Memory B cell (primary cell): ENCODE measurements around the gene COX20.
"Not testable (repeated sequence)": the region's sequence is repeated elsewhere in the genome, so short reads cannot be mapped to it uniquely, and the experiment has no call there.

Experiments
- ATAC-seq: fragments of 150-1000 bp; cut with Tn5 transposase; 2 replicates; pipeline ENCODE4 v1.10.0; 2021; ENCODE audit warnings: low read depth, mild to moderate bottlenecking, moderate library complexity
- DNase-seq, 2 donors: peaks; one replicate each; pipeline ENCODE4 v3.0.0; 2022; ENCODE audit warnings: low spot score in 2 of 2
- H3K27ac Mint-ChIP-seq: one replicate; pipeline ENCODE4 v1.8.0; 2022; ENCODE audit warnings: mild to moderate bottlenecking, moderate library complexity, mixed read lengths
- H3K27me3 Mint-ChIP-seq: one replicate; pipeline ENCODE4 v1.8.0; 2022; ENCODE audit warnings: mixed read lengths
- H3K36me3 Mint-ChIP-seq: one replicate; pipeline ENCODE4 v1.8.0; 2022; ENCODE audit warnings: mild to moderate bottlenecking, mixed read lengths
- H3K4me1 Mint-ChIP-seq: one replicate; pipeline ENCODE4 v1.8.0; 2022; ENCODE audit warnings: mixed read lengths
- H3K4me3 Mint-ChIP-seq: one replicate; pipeline ENCODE4 v1.8.0; 2022; ENCODE audit warnings: mild to moderate bottlenecking, moderate library complexity, mixed read lengths
- H3K9me3 Mint-ChIP-seq: one replicate; pipeline ENCODE4 v1.8.0; 2022; ENCODE audit warnings: mixed read lengths

Gene COX20, protein sequence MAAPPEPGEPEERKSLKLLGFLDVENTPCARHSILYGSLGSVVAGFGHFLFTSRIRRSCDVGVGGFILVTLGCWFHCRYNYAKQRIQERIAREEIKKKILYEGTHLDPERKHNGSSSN

DNA sequence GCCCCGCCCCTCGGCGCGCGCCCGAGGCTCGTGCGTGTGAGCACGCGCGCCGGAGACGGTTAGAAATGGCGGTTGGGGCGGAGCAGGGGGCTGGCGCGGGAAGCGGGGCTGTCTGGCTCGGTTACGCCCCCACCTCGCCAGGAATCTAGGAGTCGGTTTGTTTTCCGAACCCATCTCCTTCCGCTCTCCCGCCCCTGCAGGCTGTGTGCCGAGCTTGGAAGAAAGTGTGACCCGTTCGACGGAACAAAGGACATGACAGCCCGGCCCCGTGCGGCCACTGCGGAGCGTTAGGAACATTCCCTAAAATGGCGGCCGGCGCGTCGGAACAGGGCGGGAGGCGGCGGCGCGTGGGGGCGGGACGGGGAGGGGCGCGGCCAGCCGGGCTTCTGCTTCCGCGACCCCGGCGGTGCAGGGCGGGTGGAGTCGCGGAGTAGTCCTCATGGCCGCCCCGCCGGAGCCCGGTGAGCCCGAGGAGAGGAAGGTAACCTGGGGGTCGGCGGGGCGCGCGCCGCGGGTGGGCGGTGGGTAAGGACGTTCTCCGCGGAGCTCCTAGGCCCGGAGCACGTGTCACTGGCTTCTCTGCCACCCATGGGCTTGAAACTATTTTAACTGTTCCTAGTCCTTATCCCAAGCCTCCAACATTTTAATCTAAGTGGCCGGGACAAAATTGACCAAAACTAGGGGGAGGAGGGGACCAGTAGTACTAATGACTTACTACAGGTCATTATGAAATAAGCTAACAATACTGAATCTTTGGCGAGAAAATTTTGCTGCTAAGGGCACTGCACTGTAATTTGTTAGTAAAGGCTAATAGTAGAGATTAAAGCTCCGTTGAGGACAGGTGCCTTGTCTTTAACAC lies at the start of gene COX20:
TSS of gene COX20 (plus strand) at position 383 of the 859 bp plus-strand sequence. CDS start at position 440, 57 bp downstream.
- Mint-ChIP-seq H3K36me3 (peaks cover 13% of the 10 kb centered on the region), H3K4me3 (peak within 1 kb of the TSS; percentile 92), H3K27ac (peak within 1 kb of the TSS; percentile 98), H3K4me1 (peaks cover 30% of the 10 kb centered on the region), H3K27me3 (no peaks in the 10 kb centered on the region), H3K9me3 (peaks cover 1% of the 10 kb centered on the region)
- DNase-seq (peak; percentile 91 to 94), ATAC-seq (peak; percentile 65)

DNA sequence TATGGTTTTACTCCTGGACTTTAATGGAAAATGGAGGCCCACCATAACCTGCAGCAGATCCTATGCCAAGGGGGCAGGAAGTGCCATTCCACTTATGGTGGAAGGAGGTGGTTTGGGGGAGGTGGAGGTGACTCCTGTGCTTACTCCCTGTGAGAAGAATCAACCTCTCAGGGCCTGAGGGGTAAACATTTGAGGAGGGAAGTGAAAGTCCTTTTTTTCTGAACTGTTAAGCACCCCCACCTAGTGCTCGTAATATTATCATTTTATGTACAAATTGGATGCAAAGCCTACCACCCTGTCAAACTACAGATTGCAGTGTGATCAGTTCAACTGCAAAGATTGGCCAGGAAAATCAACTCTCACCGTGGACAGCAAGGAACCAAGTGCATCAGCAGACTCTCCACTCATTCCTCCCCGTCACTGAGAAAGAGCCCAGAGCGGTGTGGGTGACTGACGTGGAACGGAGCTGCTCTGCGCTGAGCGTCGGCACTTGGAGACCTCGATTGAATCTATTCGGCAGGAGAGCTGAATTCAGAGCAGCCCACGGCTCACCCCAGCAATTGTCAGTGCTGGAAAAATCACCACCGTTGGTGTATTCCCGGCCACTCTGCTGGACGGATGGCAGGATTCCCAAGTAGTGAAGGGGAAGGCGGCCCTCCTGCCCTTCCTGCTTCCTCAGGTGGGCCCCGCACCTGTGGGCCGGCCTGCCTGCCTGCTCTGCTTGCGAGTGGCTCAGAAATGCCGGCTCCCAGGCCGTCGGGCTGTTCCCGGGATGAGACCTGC lies 46.8 kb upstream of the COX20 start:
- peak; percentile 75 for ATAC-seq
- Mint-ChIP-seq H3K9me3 (no peaks in the 10 kb centered on the region), H3K4me3 (peak overlapping the region; percentile 39), H3K36me3 (no peaks in the 10 kb centered on the region), H3K27ac (no peak overlapping the region), H3K4me1 (peaks cover 2% of the 10 kb centered on the region), H3K27me3 (no peaks in the 10 kb centered on the region)
- DNase-seq, result no peak

DNA sequence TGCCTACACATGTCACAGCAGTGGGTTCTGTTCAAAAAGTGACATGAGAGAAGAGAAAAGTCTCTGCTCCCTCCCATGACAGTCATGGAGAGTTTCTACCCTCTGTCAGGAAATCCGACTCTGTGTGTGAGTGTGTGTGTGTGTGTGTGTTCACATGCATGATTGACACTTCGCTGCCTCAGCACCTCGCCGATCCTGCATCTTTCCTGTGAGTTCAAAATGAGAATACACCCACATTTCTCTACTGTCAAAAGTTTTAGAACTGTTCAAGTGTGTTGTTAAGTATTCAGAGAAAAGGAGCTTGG lies 46.2 kb upstream of the COX20 start:
- ATAC-seq (no peak), DNase-seq (no peak)
- H3K27me3 Mint-ChIP-seq, result peaks cover 2% of the 10 kb centered on the region
- H3K4me3 Mint-ChIP-seq, result no peak overlapping the region
- H3K9me3 Mint-ChIP-seq, result no peaks in the 10 kb centered on the region
- H3K36me3 Mint-ChIP-seq, result no peaks in the 10 kb centered on the region
- peaks cover 2% of the 10 kb centered on the region for H3K4me1 Mint-ChIP-seq
- H3K27ac Mint-ChIP-seq, result no peak overlapping the region

DNA sequence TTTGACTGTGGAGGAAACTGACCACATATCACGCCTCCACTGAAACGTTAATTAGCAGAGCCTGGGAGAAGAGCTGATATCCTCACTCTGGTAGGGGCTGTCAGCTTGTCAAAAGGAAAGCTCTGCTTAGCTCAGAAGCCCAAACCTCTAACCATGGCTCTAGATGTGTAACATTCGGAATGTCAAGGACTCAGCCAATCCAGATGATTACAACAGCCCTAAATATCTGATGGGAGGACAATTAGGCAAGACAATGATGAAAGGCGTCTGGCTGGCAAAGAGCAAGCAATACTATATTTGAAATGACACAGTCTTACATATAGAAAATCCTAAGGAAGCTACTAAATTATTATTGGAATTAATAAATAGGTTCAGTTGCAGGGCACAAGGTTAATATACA lies 45.7 kb upstream of the COX20 start:
- no peak for ATAC-seq
- Mint-ChIP-seq H3K4me1 (peaks cover 2% of the 10 kb centered on the region), H3K4me3 (no peak overlapping the region), H3K36me3 (no peaks in the 10 kb centered on the region), H3K27ac (no peak overlapping the region), H3K9me3 (no peaks in the 10 kb centered on the region), H3K27me3 (peaks cover 3% of the 10 kb centered on the region)
- DNase-seq, result no peak

DNA sequence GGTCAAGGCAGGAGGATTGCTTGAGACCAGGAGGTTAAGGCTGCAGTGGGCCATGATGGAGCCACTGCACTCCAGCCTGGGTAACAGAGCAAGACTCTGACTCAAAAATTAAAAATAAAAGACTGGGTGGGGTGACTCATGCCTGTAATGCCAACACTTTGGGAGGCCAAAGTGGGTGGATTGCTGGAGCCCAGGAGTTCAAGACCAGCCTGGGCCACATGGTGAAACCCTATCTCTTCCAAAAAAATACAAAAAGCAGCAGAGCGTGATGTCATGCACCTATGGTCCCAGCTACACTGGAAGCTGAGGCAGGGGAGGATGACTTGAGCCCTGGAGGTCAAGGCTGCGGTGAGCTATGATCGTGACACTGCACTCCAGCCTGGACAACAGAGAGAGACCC lies 44.4 kb upstream of the COX20 start:
- Mint-ChIP-seq H3K4me3 (no peak overlapping the region), H3K9me3 (no peaks in the 10 kb centered on the region), H3K27ac (no peak overlapping the region), H3K36me3 (no peaks in the 10 kb centered on the region), H3K27me3 (peaks cover 3% of the 10 kb centered on the region), H3K4me1 (peaks cover 2% of the 10 kb centered on the region)
- no peak for DNase-seq
- no peak for ATAC-seq

DNA sequence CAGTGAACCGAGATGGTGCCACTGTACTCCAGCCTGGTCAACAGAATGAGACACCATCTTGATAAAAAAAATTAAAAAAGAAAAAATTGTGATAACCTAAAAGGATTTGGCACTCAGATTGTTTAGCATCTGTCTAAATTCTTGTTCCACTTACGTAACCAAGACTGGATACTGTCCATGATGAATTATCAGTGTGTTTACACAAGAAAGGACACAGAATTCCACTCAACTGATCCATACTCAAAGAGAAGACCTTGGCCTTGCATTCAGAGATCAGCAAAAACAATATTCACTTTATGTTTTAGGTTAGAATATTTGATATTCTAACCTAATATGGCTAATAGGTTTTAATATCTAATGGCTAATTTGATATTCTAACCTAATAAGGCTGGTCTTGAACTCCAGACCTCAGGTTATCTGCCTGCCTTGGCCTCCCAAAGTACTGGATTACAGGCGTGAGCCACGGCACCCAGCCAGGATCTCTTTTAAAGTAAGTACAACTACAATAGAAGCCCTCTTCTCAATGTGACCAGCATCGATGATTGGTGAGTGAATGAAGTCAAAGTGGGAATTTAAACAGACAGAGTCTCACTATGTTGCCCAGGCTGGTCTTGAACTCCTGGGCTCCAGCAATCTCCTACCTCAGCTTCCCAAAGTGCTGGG lies 43.1 kb upstream of the COX20 start:
- ATAC-seq, result no peak
- Mint-ChIP-seq H3K27ac (no peak overlapping the region), H3K4me1 (peaks cover 5% of the 10 kb centered on the region), H3K4me3 (no peak overlapping the region), H3K36me3 (no peaks in the 10 kb centered on the region), H3K27me3 (peaks cover 7% of the 10 kb centered on the region), H3K9me3 (no peaks in the 10 kb centered on the region)
- no peak for DNase-seq

DNA sequence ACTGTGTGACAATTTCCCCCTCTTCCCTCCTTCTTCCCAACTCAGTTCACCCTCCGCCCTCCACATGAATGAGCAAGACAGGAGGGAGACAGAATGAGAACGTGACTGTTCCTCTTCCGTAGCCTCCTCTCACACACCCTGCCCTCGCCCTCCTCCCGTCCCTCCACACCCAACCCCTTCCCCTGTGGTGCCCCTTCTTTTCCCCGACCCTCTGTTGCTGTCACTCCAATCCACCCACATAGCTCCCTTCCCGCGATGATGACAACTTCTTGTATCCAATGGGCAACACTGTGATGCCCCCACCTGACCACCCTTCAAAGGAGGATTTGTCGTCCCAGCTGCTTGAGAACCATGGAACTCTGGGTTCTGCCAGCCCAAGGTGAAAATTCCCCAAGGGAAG lies 41.4 kb upstream of the COX20 start:
- H3K4me3 Mint-ChIP-seq, result no peak overlapping the region

DNA sequence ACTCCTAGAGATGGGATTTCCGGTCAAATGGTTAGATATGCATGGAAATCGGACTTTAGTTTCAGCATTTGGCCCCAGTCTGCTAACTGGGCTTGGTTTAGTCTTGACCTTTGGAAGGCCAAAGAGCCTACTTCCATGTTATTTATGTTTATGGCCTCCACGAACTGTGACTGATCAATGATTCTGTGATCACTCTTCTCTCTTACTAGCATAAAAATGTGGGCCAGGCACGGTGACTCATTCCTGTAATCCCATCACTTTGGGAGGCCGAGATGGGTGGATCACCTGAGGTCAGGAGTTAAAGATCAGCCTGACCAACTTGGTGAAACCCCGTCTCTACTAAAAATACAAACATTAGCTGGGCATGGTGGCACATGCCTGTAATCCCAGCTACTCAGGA lies 40.9 kb upstream of the COX20 start:
- H3K4me3 Mint-ChIP-seq, H3K27ac Mint-ChIP-seq, DNase-seq, H3K36me3 Mint-ChIP-seq, H3K27me3 Mint-ChIP-seq, H3K4me1 Mint-ChIP-seq, H3K9me3 Mint-ChIP-seq, ATAC-seq: not testable (repeated sequence)

More for the DNA sequence above, 41.4 kb upstream of the COX20 start:
- no peaks in the 10 kb centered on the region for H3K9me3 Mint-ChIP-seq
- H3K4me1 Mint-ChIP-seq, result peaks cover 3% of the 10 kb centered on the region
- no peak overlapping the region for H3K27ac Mint-ChIP-seq
- peaks cover 7% of the 10 kb centered on the region for H3K27me3 Mint-ChIP-seq
- no peak for DNase-seq
- no peaks in the 10 kb centered on the region for H3K36me3 Mint-ChIP-seq
- no peak for ATAC-seq

DNA sequence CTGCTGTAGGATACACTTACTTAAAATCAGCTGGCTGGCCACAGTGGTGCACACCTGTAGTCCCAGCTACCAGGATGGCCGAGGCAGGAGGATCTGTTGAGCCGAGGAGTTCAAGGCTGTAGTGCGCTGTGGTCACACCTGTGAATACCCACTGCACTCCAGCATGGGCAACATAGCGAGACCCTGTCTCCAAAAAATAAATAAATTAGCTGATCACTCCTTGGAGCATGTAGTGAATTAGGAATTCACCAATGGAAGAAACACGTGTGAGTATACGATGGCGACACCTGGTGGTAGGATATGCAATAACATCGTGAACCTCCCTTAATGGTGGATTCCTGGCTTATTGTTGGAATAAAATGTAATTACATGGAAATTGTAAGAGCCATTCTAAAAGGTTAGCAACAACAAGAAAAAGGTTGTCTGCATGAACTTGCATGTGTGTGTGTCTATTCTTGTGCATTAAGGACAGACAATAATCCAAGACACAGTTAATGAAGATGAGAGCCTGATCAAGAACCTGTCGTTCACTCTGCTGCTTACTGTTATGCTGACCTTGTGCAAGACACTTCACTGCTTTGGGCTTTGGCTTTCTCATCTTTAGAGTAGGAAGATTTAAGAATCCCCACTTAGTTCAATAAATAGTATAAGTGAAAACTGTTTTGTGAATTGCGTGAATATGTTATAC lies 38.6 kb upstream of the COX20 start:
- H3K36me3 Mint-ChIP-seq, result no peaks in the 10 kb centered on the region
- ATAC-seq, result peak; percentile 18

DNA sequence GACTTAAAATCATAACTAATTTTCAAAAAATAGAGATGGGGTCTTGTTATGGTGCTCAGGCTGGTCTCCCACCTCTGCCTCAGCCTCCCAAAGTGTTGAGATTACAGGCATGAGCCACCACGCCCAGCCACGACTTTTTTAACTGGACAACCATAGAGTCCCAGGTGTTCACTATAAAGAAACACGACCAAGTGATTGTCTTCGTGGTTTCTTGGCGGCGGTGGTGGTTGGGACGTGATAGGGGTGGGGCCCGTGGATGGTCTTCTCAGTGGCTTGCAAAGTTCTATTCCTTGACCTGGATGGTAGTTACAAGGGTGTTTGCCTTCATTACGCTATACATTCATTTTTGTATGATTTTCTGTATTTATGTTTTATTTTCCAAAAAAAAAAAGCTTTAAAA lies 34.6 kb upstream of the COX20 start:
- peaks cover 5% of the 10 kb centered on the region for H3K27me3 Mint-ChIP-seq
- no peaks in the 10 kb centered on the region for H3K36me3 Mint-ChIP-seq
- H3K9me3 Mint-ChIP-seq, result no peaks in the 10 kb centered on the region
- DNase-seq, result no peak
- H3K4me1 Mint-ChIP-seq, result peaks cover 8% of the 10 kb centered on the region
- no peak overlapping the region for H3K4me3 Mint-ChIP-seq
- no peak overlapping the region for H3K27ac Mint-ChIP-seq
- ATAC-seq, result peak; percentile 9

More for the DNA sequence above, 38.6 kb upstream of the COX20 start:
- Mint-ChIP-seq H3K9me3 (no peaks in the 10 kb centered on the region), H3K27me3 (peaks cover 7% of the 10 kb centered on the region), H3K27ac (no peak overlapping the region), H3K4me1 (peaks cover 8% of the 10 kb centered on the region), H3K4me3 (no peak overlapping the region)
- DNase-seq, result peak; percentile 45 to 56

DNA sequence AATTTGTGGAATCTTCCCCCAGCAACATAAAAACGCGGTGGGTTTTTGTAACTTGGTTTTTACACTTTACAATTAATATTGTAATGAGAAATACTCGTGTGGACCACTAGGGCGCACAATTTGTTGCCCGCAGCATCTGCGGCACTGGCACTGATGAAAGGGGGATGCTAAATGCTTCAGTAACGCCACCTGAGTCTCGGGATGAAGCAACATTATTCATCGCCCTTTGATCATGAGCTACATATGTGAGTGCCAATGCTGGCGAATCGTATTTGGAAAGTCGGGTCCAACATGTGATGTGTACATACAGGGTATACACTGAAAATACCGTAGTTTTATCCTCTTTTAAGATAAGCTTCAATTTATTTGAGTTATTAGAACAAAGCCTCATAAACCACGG lies 34.2 kb upstream of the COX20 start:
- peaks cover 5% of the 10 kb centered on the region for H3K27me3 Mint-ChIP-seq
- peak; percentile 92 for ATAC-seq
- H3K4me1 Mint-ChIP-seq, result peaks cover 8% of the 10 kb centered on the region
- peak; percentile 34 to 41 for DNase-seq
- H3K4me3 Mint-ChIP-seq, result peak overlapping the region; percentile 66
- no peaks in the 10 kb centered on the region for H3K36me3 Mint-ChIP-seq
- no peak overlapping the region for H3K27ac Mint-ChIP-seq
- no peaks in the 10 kb centered on the region for H3K9me3 Mint-ChIP-seq

DNA sequence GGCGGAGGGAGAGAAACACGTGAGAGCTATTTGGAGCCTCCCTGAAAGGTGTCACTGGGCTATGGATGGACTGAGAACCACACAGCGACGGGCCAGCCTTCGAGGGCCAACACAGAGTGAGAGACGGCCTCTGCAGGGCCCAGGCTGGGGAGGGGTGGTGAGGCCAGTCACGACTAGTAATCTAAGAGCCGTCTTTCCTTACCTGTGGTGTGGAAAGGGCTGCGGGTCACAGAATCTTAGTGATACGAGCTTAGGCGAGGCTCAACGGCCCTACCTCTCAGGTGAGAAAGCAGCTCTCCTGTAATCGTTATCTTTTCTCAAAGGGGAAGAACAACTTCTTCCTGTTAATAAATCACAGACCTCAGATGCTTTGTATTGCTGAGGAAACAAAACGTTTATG lies 33.4 kb upstream of the COX20 start:
- peaks cover 2% of the 10 kb centered on the region for H3K27me3 Mint-ChIP-seq
- H3K4me3 Mint-ChIP-seq, result no peak overlapping the region
- H3K4me1 Mint-ChIP-seq, result peaks cover 5% of the 10 kb centered on the region
- no peak for DNase-seq
- no peak for ATAC-seq
- no peaks in the 10 kb centered on the region for H3K9me3 Mint-ChIP-seq
- H3K27ac Mint-ChIP-seq, result no peak overlapping the region
- H3K36me3 Mint-ChIP-seq, result no peaks in the 10 kb centered on the region

DNA sequence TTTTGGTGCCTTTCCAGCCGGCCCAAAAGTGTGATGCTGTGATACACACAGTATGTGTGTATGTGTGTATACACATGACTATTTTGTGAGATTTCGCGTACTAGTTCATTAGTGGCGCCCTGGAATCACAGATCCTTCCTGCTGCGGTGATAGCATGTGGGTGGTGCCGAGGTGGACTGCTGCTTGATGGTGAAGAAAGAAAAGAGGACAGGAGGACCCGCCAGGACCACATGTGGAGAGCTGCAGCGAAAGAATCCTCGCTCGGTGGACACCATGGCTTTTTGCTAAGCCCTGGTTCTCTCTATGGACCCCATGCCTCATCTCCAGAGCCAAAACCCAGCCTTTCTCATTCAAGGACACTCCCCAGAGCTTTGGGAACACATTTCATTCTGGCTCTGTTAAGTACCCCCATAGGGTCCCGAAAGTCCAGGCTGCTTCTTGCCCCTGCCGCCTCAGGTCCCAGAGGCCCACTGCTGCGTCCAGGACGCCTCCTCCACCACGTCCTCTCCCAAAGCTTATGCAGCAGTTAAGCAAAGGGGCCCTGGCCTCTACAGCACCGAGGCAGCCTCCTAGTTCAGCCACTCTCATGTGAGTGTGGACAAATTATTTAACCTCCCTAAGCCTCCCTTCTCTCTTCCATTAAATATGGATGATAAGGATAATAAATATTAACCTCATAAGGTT lies 32.8 kb upstream of the COX20 start:
- peaks cover 1% of the 10 kb centered on the region for H3K27me3 Mint-ChIP-seq
- no peaks in the 10 kb centered on the region for H3K36me3 Mint-ChIP-seq
- H3K27ac Mint-ChIP-seq, result no peak overlapping the region
- ATAC-seq (no peak), DNase-seq (no peak)
- no peak overlapping the region for H3K4me3 Mint-ChIP-seq
- H3K4me1 Mint-ChIP-seq, result peaks cover 5% of the 10 kb centered on the region
- H3K9me3 Mint-ChIP-seq, result no peaks in the 10 kb centered on the region
